ENCODE measurements around the gene GPC6.
"Not testable (repeated sequence)": the region's sequence is repeated elsewhere in the genome, so short reads cannot be mapped to it uniquely, and the experiment has no call there.

The GPC6 gene

GRCh38 chr13:93446238-93446637, 219.6 kb downstream of the GPC6 start:
- Histone ChIP-seq H3K79me2 (ENCODE audit: control insufficient read depth, insufficient read depth, low read length, poor library complexity) (no peaks in the 10 kb centered on the region), H3K14ac (ENCODE audit: low read length) (no peak overlapping the region), H2AFZ (ENCODE audit: insufficient read depth, low read length, poor library complexity) (no peak overlapping the region), H3K27ac (ENCODE audit: low read depth, low read length) (no peak overlapping the region), H3K4me3 (ENCODE audit: low read depth, low read length) (no peak overlapping the region), H3K79me1 (ENCODE audit: low read length) (no peaks in the 10 kb centered on the region), H4K12ac (ENCODE audit: low read depth, low read length) (no peak overlapping the region), H3K4me2 (ENCODE audit: low read length) (no peak overlapping the region), H3K9ac (ENCODE audit: low read length) (no peak overlapping the region), H3K18ac (ENCODE audit: low read length) (no peak overlapping the region), H2BK5ac (ENCODE audit: low read depth, low read length, poor library complexity) (no peak overlapping the region), H3K4me1 (ENCODE audit: control insufficient read depth in 1 of 2, insufficient read depth in 2 of 2, low read length in 2 of 2) (no peaks in the 10 kb centered on the region), H4K8ac (ENCODE audit: low read depth, low read length) (no peak overlapping the region), H2BK120ac (ENCODE audit: insufficient read depth, low read length, poor library complexity) (no peak overlapping the region), H3K9me3 (ENCODE audit: insufficient read depth, low read depth, low read length) (no peaks in the 10 kb centered on the region), H3K23ac (ENCODE audit: low read length) (no peak overlapping the region), H2AK5ac (ENCODE audit: low read length) (no peak overlapping the region), H4K91ac (ENCODE audit: low read depth, low read length) (no peak overlapping the region), H3K36me3 (ENCODE audit: control insufficient read depth in 1 of 2, insufficient read depth in 2 of 2, low read length in 2 of 2) (no peaks in the 10 kb centered on the region), H2BK12ac (ENCODE audit: low read length) (no peak overlapping the region), H3K4ac (ENCODE audit: low read depth, low read length) (no peak overlapping the region), H3K27me3 (ENCODE audit: insufficient read depth, low read length) (no peaks in the 10 kb centered on the region)
- DNase-seq = no peak
- no CpG with 5 or more reads among the region's 2 CpGs for WGBS (ENCODE audit: extremely low coverage, insufficient coverage, insufficient read length)

GRCh38 chr13:93450191-93450621, 223.6 kb downstream of the GPC6 start:
- no peaks in the 10 kb centered on the region for H3K4me1 ChIP-seq (ENCODE audit: control insufficient read depth in 1 of 2, insufficient read depth in 2 of 2, low read length in 2 of 2)
- no peak overlapping the region for H3K27ac ChIP-seq (ENCODE audit: low read depth, low read length)
- H2AK5ac ChIP-seq (ENCODE audit: low read length) = no peak overlapping the region
- H3K4ac ChIP-seq (ENCODE audit: low read depth, low read length) = no peak overlapping the region
- H3K36me3 ChIP-seq (ENCODE audit: control insufficient read depth in 1 of 2, insufficient read depth in 2 of 2, low read length in 2 of 2) = no peaks in the 10 kb centered on the region
- H3K23ac ChIP-seq (ENCODE audit: low read length) = no peak overlapping the region
- no peak overlapping the region for H4K8ac ChIP-seq (ENCODE audit: low read depth, low read length)
- no peak overlapping the region for H3K4me2 ChIP-seq (ENCODE audit: low read length)
- H3K4me3 ChIP-seq (ENCODE audit: low read depth, low read length) = no peak overlapping the region
- H3K9ac ChIP-seq (ENCODE audit: low read length) = no peak overlapping the region
- no peak overlapping the region for H3K14ac ChIP-seq (ENCODE audit: low read length)
- H3K27me3 ChIP-seq (ENCODE audit: insufficient read depth, low read length) = no peaks in the 10 kb centered on the region
- H3K79me2 ChIP-seq (ENCODE audit: control insufficient read depth, insufficient read depth, low read length, poor library complexity) = no peaks in the 10 kb centered on the region
- H3K18ac ChIP-seq (ENCODE audit: low read length) = no peak overlapping the region
- no peak overlapping the region for H2AFZ ChIP-seq (ENCODE audit: insufficient read depth, low read length, poor library complexity)
- DNase-seq = no peak
- no peaks in the 10 kb centered on the region for H3K9me3 ChIP-seq (ENCODE audit: insufficient read depth, low read depth, low read length)
- H4K91ac ChIP-seq (ENCODE audit: low read depth, low read length) = no peak overlapping the region
- no peak overlapping the region for H4K12ac ChIP-seq (ENCODE audit: low read depth, low read length)
- H2BK120ac ChIP-seq (ENCODE audit: insufficient read depth, low read length, poor library complexity) = no peak overlapping the region
- no peak overlapping the region for H2BK12ac ChIP-seq (ENCODE audit: low read length)
- no peak overlapping the region for H2BK5ac ChIP-seq (ENCODE audit: low read depth, low read length, poor library complexity)
- H3K79me1 ChIP-seq (ENCODE audit: low read length) = no peaks in the 10 kb centered on the region

- H3K9ac ChIP-seq (ENCODE audit: low read length) = no peak overlapping the region
- no peaks in the 10 kb centered on the region for H3K79me2 ChIP-seq (ENCODE audit: control insufficient read depth, insufficient read depth, low read length, poor library complexity)
- H3K27ac ChIP-seq (ENCODE audit: low read depth, low read length) = no peak overlapping the region
- H2AFZ ChIP-seq (ENCODE audit: insufficient read depth, low read length, poor library complexity) = no peak overlapping the region
- H3K4me1 ChIP-seq (ENCODE audit: control insufficient read depth in 1 of 2, insufficient read depth in 2 of 2, low read length in 2 of 2) = no peaks in the 10 kb centered on the region
- no peak overlapping the region for H4K8ac ChIP-seq (ENCODE audit: low read depth, low read length)
- no peaks in the 10 kb centered on the region for H3K9me3 ChIP-seq (ENCODE audit: insufficient read depth, low read depth, low read length)
- H2BK5ac ChIP-seq (ENCODE audit: low read depth, low read length, poor library complexity) = no peak overlapping the region
- H2BK12ac ChIP-seq (ENCODE audit: low read length) = no peak overlapping the region
- no peak overlapping the region for H3K4me2 ChIP-seq (ENCODE audit: low read length)
- H3K4me3 ChIP-seq (ENCODE audit: low read depth, low read length) = no peak overlapping the region
- no peak overlapping the region for H3K18ac ChIP-seq (ENCODE audit: low read length)
- H3K14ac ChIP-seq (ENCODE audit: low read length) = no peak overlapping the region
- no peaks in the 10 kb centered on the region for H3K36me3 ChIP-seq (ENCODE audit: control insufficient read depth in 1 of 2, insufficient read depth in 2 of 2, low read length in 2 of 2)
- no peaks in the 10 kb centered on the region for H3K79me1 ChIP-seq (ENCODE audit: low read length)
- H3K4ac ChIP-seq (ENCODE audit: low read depth, low read length) = no peak overlapping the region
- H2BK120ac ChIP-seq (ENCODE audit: insufficient read depth, low read length, poor library complexity) = no peak overlapping the region
- no peaks in the 10 kb centered on the region for H3K27me3 ChIP-seq (ENCODE audit: insufficient read depth, low read length)
- no peak for DNase-seq
- H4K12ac ChIP-seq (ENCODE audit: low read depth, low read length) = no peak overlapping the region
- no peak overlapping the region for H4K91ac ChIP-seq (ENCODE audit: low read depth, low read length)
- no peak overlapping the region for H2AK5ac ChIP-seq (ENCODE audit: low read length)
- H3K23ac ChIP-seq (ENCODE audit: low read length) = no peak overlapping the region
Observed at GRCh38 chr13:93450761-93451160, 224.2 kb downstream of the GPC6 start.

- not testable (repeated sequence) for H3K4ac ChIP-seq (ENCODE audit: low read depth, low read length); H3K18ac ChIP-seq (ENCODE audit: low read length); H2BK12ac ChIP-seq (ENCODE audit: low read length); H3K4me2 ChIP-seq (ENCODE audit: low read length); H4K8ac ChIP-seq (ENCODE audit: low read depth, low read length); DNase-seq; H2AFZ ChIP-seq (ENCODE audit: insufficient read depth, low read length, poor library complexity); H3K27me3 ChIP-seq (ENCODE audit: insufficient read depth, low read length); H3K79me2 ChIP-seq (ENCODE audit: control insufficient read depth, insufficient read depth, low read length, poor library complexity); H3K23ac ChIP-seq (ENCODE audit: low read length); H3K4me1 ChIP-seq (ENCODE audit: control insufficient read depth in 1 of 2, insufficient read depth in 2 of 2, low read length in 2 of 2); H3K36me3 ChIP-seq (ENCODE audit: control insufficient read depth in 1 of 2, insufficient read depth in 2 of 2, low read length in 2 of 2); H3K27ac ChIP-seq (ENCODE audit: low read depth, low read length); H3K9ac ChIP-seq (ENCODE audit: low read length); H2BK5ac ChIP-seq (ENCODE audit: low read depth, low read length, poor library complexity); H3K4me3 ChIP-seq (ENCODE audit: low read depth, low read length); H3K9me3 ChIP-seq (ENCODE audit: insufficient read depth, low read depth, low read length); H4K12ac ChIP-seq (ENCODE audit: low read depth, low read length); H2BK120ac ChIP-seq (ENCODE audit: insufficient read depth, low read length, poor library complexity); H3K79me1 ChIP-seq (ENCODE audit: low read length); H3K14ac ChIP-seq (ENCODE audit: low read length); H4K91ac ChIP-seq (ENCODE audit: low read depth, low read length); H2AK5ac ChIP-seq (ENCODE audit: low read length)
- no CpG with 5 or more reads among the region's 36 CpGs for WGBS (ENCODE audit: extremely low coverage, insufficient coverage, insufficient read length)
Observed at GRCh38 chr13:93454676-93455235, 228.1 kb downstream of the GPC6 start.
